MM.1S (cell line): ENCODE measurements around the gene PPP2R2C.

Experiments
- EZH2 ChIP-seq: fragments of 300-600 bp; sonication (generic); optimal IDR thresholded peaks from 2 replicates; pipeline ENCODE3; 2017; ENCODE audit warnings: low read depth, mild to moderate bottlenecking, antibody characterized with exemption, low read length, mixed read lengths
- EZH2phosphoT487 ChIP-seq: fragments of 300-600 bp; sonication (generic); IDR thresholded peaks from 2 replicates; pipeline ENCODE4 v1.6.1; 2018; ENCODE audit warnings: antibody characterized with exemption, low read length
- TF ChIP-seq, protein P1 (sequence below): fragments of 300-600 bp; sonication (generic); IDR thresholded peaks from 2 replicates; pipeline ENCODE4 v1.5.1; 2016; ENCODE audit warnings: antibody characterized with exemption, low read length, mixed read lengths

GRCh38 chr4:6435010-6435409 lies 37.4 kb downstream of the PPP2R2C start:
- TF ChIP-seq, protein P1, sequence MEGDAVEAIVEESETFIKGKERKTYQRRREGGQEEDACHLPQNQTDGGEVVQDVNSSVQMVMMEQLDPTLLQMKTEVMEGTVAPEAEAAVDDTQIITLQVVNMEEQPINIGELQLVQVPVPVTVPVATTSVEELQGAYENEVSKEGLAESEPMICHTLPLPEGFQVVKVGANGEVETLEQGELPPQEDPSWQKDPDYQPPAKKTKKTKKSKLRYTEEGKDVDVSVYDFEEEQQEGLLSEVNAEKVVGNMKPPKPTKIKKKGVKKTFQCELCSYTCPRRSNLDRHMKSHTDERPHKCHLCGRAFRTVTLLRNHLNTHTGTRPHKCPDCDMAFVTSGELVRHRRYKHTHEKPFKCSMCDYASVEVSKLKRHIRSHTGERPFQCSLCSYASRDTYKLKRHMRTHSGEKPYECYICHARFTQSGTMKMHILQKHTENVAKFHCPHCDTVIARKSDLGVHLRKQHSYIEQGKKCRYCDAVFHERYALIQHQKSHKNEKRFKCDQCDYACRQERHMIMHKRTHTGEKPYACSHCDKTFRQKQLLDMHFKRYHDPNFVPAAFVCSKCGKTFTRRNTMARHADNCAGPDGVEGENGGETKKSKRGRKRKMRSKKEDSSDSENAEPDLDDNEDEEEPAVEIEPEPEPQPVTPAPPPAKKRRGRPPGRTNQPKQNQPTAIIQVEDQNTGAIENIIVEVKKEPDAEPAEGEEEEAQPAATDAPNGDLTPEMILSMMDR: no peak
- TF ChIP-seq EZH2 (no peak), EZH2phosphoT487 (no peak)
